HCT116 (cell line): ENCODE data around the gene C10orf120.

Source experiments
- CTCF ChIP-seq, 3 experiments: fragments of 200-600 bp in 1 of 3; sonication (generic) in 1 of 3; IDR thresholded peaks in 2 of 3; conservative IDR thresholded peaks in 1 of 3; 2 replicates each; pipeline ENCODE4 v1.5.1; 2012 to 2017; ENCODE audit warnings: low read depth in 2 of 3, low read length in 2 of 3, antibody characterized with exemption in 1 of 3, borderline replicate concordance in 1 of 3, control low read depth in 1 of 3, mild to moderate bottlenecking in 1 of 3, mixed read lengths in 1 of 3, mixed run types in 1 of 3, moderate library complexity in 1 of 3; ENCODE audit not compliant: insufficient read depth in 1 of 3
- EGR1 ChIP-seq: IDR thresholded peaks from 2 replicates; pipeline ENCODE4 v1.6.1; 2012; ENCODE audit warnings: low read depth
- EZH2 ChIP-seq: fragments of 200-600 bp; sonication (generic); IDR thresholded peaks from 2 replicates; pipeline ENCODE4 v1.6.1; 2017; ENCODE audit warnings: antibody characterized with exemption, mixed run types
- POLR2A ChIP-seq: IDR thresholded peaks from 2 replicates; pipeline ENCODE4 v1.7.0; 2011; ENCODE audit warnings: borderline replicate concordance; ENCODE audit not compliant: insufficient read depth, insufficient read length; ENCODE audit errors: extremely low read depth
- POLR2AphosphoS5 ChIP-seq: IDR thresholded peaks from 2 replicates; pipeline ENCODE4 v1.6.1; 2011; ENCODE audit warnings: mild to moderate bottlenecking, low read depth, low read length, moderate library complexity
- RAD21 ChIP-seq: IDR thresholded peaks from 2 replicates; pipeline ENCODE4 v1.6.1; 2012; ENCODE audit warnings: low read depth, mild to moderate bottlenecking
- REST ChIP-seq: IDR thresholded peaks from 2 replicates; pipeline ENCODE4 v1.6.1; 2012; ENCODE audit warnings: low read depth
- SIN3A ChIP-seq: IDR thresholded peaks from 2 replicates; pipeline ENCODE4 v1.6.1; 2012; ENCODE audit warnings: low read depth
- YY1 ChIP-seq: IDR thresholded peaks from 2 replicates; pipeline ENCODE4 v1.6.1; 2011; ENCODE audit warnings: low read length, low read depth, moderate library complexity, mild to moderate bottlenecking; ENCODE audit not compliant: insufficient replicate concordance; ENCODE audit errors: extremely low read depth
- ZNF274 ChIP-seq: fragments of 200-500 bp; sonication (Bioruptor generic); IDR thresholded peaks from 2 replicates; pipeline ENCODE4 v1.6.1; 2014; ENCODE audit warnings: mild to moderate bottlenecking, low read depth, low read length, inconsistent platforms

GRCh38 chr10:122748496-122748895 lies 48.9 kb upstream of the C10orf120 start:
- TF ChIP-seq CTCF (IDR thresholded peaks at IDR 0.05 in 2 of 3, conservative IDR thresholded peaks at IDR 0.05 in 1 of 3; ENCODE audit: borderline replicate concordance in 1 of 3, insufficient read depth in 1 of 3, low read depth in 2 of 3, low read length in 2 of 3) (no peak), YY1 (no peak), SIN3A (no peak), POLR2AphosphoS5 (no peak), ZNF274 (no peak), EGR1 (no peak), REST (no peak), EZH2 (no peak), RAD21 (no peak), POLR2A (no peak)
